ELR (cell line): ENCODE measurements around the gene OTOG.
"Not testable (repeated sequence)": the region's sequence is repeated elsewhere in the genome, so short reads cannot be mapped to it uniquely, and the experiment has no call there.

ENCODE experiments used
- DNase-seq: peaks from one replicate; pipeline ENCODE4 v3.0.0-alpha.2; 2015; ENCODE audit warnings: low read depth

OTOG gene

DNA sequence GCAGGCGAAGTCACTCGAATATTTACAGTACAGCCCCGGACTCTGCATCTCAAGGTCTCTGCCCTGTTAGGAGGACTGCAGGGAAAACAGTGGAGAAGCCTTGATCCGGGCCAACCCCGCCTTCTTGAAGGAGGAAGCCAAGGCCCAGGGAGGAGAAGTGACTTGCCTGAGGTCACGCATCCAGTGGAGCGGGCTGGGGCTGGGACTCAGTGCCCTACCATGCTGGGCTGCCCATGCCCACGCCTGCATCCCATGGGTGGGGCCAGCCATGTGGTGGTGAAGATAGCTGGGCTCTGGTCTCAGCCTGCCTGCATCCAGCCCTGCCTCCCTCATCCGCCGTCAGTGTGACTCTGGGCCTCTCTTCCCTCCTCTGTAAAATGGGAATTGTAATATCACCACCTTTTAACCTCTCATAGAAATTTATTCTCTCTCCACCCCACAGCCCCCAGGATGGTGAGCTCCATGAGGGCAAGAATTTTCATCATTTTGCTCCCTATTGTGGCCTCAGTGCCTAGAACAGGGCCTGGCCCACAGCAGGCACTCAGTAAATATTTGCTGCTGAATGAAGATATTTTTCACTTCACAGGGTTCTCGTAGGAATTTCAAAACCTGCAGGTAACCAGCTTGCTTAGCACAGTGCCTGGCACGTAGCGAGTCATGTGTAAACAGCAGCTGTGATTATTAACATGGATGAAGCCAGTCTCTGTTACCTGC is 57.3 kb downstream of the OTOG start:
- DNase-seq = no peak

DNA sequence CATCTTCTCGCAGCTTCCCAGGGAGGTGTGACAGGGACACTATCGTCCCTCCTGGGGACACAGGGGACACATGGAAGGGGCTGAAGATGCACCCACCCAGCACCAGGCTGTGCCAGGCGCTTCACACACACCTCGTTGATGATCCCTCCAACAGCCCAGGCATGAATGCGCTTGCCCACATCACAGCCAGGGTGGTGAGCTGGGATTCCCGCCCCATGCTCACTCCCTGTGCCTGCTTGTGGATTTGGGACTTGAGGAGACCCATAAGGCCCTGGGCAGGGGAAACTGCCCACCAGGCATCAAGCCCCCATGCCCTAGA is 57.8 kb downstream of the OTOG start:
- DNase-seq = no peak

DNA sequence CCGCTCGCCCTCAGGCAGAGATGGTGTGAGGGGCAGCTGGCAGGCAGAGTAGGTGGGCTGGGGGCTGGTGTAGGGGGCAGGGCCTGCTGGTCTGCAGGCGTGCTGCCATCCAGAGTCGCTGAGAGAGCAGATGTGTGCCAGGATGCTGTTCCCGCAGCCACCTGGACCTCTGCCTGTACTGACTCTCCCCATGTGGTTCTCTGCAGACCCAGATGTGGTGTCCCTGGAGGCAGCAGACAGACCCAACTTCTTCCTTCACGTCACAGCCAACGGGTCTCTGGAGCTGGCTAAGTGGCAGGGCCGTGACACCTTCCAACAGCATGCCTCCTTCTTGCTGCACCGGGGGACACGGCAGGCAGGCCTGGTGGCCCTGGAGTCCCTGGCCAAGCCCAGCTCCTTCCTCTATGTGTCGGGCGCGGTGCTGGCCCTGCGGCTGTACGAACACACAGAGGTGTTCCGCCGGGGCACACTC is 58.6 kb downstream of the OTOG start:
- no peak for DNase-seq

DNA sequence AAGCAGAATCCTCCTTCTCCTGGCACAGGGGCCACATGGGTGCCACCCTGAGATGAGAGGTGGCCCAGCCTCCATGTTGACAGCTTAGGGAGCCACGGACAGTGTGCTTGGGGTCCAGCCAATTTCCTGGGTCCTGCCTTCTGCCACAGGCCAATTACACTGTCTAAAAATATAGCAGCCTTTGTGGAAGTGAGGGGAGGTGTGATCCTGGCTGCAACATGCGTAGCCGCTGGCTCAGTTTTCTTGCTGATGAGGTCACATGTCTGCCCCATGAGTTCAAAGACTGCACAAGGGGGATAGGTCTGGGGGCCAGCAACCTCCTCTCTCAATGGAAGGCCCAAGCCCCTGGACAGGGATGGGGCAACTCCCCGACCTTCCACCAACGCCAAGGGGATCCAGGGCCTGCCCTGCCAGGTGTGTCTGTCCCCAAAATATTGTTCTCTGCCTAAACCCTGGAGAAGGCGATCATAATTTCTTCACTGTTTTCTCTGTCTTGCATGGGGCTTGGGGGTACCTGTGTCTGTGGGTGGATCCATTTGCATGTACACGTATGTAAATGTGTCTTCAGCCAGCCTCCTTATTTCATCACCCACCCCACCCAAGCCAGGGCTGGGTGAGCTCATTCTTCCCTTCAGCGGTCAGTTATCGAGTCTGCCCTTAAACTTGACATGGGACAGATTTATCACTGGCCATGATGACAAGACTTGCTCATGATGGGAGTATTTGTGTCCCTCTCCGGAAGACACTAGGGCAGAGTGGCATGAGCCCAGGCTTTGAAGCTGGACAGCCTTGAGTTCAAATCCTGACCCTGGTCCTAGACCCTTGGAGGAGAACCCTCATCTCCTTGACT is 59.4 kb downstream of the OTOG start:
- DNase-seq = no peak

DNA sequence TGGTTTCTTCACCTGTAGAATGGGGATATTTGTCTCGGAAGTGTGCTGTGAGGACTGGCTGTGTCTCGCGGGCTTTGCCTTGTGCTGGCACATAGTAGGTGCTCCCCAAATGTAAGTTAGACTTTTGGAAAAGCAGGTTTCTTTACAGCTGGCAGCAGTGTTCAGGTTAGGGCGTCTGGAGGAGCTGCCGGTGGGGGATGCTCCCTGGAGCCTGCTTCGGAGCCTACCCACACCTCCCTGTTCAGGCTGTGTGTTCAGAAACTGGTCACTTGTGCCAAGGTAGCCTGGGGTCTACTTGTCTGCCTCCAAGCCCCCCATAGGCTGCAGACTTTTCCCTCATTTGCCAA is 60.0 kb downstream of the OTOG start:
- no peak for DNase-seq

DNA sequence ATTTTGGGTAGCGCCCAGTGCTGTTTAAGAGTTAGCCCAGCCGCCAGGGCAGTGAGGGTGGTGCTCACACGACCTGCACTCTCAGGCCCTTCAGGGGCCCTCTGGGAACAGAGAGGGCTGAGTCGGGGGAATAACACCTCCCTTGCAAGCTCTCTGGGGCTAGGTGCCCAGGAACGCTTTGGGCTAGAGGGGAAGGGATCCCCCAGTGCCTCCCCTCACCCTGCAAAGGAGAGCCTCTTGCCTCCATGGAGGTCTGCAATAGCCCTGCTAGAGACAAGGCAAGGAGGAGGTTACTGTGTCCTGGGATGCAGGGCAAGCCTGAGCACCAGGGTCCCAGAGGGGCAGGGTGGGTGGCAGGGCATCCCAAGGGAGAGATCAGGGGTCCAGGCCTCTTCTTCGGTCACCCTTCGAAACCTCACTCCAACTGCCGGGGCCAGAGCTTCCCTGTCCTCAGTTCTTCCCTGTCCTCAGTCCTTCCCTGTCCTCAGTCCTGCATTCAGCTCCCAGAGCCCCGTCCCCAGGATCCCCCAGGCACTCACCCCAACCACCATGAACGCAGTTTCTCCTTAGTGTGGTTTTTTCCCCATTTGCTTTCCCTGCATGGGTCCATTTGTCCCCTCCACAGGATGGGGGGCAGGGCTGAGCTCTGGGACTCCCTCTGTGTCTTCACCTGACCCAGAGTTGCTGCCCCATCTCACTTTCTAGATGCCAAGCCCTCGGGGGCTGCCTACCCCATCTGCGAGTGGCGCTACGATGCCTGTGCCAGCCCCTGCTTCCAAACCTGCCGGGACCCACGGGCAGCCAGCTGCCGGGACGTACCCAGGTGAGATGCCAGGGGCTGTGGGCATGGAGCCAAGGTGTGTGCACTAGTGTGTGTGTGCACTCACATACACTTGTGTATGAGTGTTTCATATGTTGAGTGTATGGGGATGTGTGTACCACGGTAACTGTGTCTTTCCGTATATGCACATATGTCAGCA is 60.8 kb downstream of the OTOG start:
- no peak for DNase-seq

DNA sequence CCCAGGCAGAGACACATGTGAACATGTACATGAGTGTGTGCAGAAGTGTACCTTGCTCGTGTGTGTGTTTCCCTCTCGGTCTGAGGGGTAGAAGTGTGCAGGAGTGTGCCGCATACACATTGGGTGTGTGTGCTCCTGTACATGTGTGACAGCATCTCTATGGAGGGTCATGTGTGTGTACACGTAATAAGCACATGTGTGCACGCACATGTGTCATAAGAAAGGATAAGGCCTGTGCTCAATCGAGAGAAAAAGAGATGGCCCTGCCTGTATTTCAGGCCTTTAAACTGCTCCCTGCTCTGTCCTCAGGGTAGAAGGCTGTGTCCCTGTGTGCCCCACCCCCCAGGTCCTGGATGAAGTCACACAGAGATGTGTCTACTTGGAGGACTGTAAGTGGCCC is 61.8 kb downstream of the OTOG start:
- DNase-seq = no peak

DNA sequence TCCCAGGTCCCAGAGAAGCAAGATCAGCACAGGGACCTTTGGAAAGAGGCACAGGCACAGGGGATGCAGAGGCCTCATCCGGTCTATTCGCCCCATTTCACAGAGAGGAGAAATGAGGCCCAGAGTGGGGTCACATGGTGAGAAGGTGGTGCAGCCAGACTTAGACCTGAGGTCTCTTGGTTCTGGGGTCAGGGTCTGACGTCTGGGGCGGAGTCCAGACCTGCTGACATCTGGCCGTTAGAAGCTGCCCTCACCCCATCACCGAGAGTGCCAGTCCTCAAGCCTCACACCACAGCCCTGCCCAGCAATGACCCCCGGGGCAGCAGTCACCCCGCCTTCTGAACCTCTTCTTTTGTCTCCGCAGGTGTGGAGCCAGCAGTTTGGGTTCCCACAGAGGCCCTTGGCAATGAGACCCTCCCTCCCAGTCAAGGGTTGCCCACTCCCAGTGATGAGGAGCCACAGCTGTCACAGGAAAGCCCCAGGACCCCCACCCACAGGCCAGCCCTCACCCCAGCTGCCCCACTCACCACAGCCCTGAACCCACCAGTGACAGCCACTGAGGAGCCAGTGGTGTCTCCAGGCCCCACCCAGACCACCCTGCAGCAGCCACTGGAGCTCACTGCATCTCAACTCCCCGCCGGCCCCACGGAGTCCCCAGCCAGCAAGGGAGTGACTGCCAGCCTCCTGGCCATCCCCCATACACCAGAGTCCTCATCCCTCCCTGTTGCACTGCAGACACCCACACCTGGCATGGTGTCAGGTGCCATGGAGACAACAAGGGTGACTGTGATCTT is 62.4 kb downstream of the OTOG start:
- no peak for DNase-seq

DNA sequence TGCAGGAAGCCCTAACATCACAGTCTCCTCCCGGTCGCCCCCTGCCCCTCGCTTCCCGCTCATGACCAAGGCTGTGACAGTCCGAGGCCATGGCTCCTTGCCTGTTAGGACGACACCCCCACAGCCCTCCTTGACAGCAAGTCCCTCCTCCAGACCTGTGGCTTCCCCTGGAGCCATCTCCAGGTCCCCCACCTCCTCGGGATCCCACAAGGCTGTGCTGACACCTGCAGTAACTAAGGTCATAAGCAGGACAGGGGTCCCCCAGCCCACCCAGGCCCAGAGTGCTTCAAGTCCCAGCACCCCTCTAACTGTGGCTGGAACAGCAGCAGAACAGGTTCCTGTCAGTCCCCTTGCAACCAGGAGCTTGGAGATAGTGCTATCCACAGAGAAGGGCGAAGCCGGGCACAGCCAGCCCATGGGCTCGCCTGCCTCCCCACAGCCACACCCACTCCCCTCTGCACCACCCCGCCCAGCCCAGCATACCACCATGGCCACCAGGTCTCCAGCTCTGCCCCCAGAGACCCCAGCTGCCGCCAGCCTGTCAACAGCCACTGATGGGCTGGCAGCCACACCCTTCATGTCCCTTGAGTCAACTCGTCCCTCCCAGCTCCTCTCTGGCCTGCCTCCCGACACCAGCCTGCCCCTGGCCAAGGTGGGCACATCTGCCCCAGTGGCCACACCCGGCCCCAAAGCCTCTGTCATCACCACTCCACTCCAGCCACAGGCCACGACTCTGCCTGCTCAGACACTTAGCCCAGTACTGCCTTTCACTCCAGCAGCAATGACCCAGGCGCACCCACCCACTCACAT is 63.2 kb downstream of the OTOG start:
- DNase-seq = no peak

DNA sequence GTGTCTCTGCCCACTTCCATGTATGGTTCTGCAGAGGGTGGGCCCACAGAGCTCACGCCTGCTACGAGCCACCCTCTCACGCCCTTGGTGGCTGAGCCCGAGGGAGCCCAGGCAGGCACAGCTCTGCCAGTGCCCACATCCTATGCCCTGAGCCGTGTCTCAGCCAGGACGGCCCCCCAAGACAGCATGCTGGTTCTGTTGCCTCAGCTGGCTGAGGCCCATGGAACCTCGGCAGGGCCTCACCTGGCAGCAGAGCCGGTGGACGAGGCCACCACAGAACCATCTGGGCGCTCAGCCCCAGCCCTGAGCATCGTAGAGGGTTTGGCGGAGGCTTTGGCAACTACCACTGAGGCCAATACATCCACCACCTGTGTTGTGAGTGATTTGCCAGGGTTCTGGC is 64.0 kb downstream of the OTOG start:
- DNase-seq = no peak

DNA sequence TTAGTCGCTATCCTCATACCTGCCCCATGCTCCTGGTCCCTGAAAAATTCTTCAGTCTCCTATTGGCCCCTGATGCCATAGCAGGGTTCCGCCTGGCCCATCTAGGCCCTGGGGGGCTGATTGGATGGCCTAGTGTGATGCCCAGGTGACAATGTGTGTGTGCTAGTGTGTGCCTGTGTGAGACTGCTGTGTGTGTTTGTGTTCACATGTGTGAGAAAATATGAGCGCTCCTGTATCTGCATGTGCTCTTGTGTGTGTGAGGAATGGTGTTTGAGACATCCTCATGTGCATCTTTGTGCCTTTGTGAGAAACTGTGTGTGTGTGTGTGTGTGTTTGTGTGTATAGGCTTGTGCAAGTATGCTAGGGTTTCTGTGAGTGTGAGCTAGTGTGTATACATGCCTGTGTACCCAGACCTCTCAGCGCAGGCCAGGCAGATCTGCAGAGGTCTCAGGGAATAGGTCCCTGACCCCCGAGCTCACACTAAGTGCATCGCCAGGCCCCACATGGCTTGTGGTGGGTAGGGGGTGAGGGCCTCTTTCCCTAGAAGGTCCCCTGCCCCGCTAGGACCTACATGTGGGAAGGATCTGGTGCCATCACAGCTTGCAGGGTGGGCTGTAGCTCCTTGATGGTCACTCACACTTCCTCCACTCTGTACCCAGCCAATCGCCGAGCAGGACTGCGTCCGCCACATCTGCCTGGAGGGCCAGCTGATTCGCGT is 64.6 kb downstream of the OTOG start:
- DNase-seq = no peak

DNA sequence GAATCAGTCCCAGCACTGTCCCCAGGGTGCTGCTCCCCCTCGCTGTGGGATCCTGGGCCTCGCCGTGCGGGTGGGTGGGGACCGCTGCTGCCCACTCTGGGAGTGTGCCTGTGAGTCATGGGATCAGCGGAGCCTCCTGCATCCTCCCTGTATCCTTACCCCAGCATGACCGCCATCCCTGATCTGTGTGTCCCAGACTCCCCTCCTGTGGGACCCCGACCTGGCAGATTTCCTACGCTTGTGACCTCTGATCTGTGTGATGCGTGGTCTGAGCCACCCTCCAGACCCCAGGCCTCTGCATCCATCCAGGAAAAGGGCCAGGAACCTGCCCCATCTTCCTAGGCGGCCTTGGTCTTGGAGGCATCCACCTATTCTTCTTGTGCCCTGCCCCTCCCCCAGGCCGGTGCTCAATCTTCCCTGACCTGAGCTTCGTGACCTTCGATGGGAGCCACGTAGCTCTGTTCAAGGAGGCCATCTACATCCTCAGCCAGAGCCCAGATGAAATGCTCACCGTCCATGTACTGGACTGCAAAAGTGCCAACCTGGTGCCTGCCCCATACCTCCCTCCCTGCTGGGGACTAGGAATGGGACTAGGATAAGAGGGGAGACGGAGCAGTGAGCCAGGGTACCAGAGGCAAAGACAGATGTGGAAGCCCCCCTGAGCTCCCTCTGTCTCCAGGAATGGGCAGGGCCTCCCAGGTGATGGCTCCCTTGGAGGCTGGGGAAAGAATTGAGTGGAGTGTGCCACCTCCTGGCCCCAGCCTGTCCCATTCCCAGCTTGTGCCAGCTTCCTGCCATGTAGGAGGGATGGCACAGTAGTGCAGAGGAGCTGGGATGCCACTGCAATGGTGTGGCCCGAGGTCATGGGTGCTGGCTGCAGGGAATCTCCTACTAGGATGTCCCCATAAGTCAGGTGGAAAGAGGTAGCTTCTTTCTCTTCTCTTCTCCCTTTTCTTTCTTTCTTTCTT is 65.4 kb downstream of the OTOG start:
- DNase-seq = no peak

DNA sequence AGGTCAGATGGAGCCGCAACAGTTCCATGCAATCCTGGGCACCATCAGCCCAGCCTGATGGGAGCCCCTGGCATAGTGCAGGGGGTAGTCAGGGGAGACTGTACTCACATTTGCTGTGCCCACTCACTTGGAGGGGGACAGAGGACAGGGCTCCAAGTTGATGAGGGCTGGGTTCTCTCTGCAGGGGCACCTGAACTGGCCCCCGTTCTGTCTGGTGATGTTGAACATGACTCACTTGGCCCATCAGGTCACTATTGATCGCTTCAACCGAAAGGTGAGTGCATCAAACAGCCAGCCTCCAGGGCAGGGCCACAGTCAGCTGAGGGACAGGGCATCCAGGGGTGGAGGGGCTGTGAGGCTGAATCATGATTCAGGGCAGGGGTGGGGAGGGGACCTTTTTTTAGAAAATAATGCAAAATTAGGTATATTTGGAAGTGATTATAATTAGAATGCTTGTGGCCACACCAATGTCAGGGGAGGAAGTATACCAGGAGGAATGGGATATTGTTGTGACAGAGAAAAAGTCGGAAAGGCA is 66.4 kb downstream of the OTOG start:
- DNase-seq = no peak

DNA sequence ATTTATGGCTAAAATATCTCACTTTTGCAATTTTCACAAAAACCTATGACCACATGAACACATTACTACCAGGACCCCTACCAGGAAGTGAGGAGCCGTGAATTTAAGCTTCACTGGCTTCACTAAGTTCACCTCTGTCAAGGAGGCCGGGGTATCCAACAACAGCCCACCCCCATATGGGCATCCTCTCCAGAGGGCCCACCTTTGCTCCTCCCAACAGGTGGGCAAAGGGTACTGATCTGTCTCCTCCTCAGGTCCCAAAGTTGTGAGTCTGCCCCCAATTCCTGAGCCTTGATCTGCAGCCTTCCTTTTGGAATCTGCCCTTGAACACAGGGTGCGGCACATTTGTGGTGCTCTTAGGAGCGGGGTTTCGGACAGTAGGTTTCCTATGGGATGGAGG is 66.9 kb downstream of the OTOG start:
- no peak for DNase-seq

DNA sequence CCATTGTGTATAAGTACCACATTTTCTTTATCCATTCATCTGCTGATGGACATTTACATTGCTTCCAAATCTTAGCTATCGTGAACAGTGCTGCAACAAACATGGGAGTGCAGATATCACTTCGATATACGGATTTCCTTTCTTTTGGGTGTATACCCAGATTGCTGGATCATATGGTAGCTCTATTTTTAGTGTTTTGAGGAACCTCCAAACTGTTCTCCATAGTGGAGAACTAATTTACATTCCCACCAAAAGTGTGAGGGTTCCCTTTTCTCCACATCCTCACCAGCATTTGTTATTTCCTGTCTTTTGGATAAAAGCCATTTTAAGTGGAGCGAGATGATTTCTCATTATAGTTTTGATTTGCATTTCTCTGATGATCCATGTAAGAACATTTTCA is 75.7 kb downstream of the OTOG start:
- not testable (repeated sequence) for DNase-seq

DNA sequence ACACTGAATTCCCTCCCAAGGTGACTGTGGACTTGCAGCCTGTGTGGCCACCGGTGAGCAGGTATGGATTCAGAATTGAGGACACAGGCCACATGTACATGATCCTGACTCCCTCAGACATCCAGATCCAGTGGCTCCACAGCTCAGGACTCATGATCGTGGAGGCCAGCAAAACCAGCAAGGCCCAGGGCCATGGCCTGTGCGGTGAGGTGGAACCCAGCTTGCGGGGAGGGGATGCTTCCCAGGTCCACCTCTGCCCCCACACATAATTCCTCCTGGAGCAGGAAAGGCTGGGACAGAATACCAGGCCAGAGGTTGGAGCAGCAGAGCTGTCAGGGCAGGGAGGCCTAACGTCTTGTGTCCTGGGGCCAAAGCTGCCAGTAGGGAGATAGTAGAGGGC is 82.1 kb downstream of the OTOG start:
- DNase-seq = no peak

DNA sequence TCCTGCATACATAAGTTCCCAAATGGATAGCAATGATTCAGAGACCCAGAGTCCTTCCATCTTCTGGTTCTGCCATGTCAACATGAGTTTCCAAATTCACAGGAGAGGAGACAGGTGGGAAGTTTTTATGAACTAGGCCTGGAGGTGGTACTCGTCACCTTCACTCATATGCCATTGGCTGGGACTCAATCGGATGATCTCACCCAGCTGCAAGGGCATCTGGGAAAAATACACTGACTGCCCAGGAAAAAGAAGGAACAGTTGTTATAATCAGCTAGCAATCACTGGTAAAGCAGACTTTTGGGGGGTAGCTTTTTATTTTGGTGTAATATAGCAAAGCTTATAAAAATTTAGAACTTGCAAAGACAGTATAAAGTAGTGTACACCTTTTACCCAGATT is 83.9 kb downstream of the OTOG start:
- DNase-seq = no peak

DNA sequence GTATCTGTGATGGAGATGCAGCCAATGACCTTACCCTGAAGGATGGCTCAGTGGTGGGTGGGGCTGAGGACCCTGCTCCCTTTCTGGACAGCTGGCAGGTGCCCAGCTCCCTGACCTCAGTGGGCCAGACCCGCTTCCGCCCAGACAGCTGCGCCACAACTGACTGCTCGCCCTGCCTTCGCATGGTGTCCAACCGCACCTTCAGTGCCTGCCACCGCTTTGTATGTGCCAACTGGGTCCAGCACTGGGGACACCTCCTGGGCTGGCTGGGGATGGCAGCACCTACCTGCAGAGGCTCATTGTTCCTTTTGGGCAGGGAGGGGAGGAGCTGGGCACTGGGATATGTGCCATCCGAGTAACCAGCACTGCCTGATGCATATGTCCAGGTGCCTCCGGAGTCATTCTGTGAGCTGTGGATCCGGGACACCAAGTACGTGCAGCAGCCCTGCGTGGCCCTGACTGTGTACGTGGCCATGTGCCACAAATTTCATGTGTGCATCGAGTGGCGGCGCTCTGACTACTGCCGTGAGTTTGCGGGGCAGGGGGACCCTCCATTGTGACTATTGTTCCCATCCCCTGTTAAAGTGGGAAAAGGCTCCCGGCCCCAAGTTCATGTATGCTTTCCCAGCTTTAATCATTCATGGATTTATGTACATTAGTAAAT is 84.8 kb downstream of the OTOG start:
- DNase-seq = no peak
